ENCODE data around the gene NRG3. TPM values are rescaled to one million over a fixed set of nuclear protein-coding genes. Genes with fewer than 3 reads are reported as not detected.

NRG3 gene
- total RNA-seq, 1 experiment from 2014 or later = not detected

DNA sequence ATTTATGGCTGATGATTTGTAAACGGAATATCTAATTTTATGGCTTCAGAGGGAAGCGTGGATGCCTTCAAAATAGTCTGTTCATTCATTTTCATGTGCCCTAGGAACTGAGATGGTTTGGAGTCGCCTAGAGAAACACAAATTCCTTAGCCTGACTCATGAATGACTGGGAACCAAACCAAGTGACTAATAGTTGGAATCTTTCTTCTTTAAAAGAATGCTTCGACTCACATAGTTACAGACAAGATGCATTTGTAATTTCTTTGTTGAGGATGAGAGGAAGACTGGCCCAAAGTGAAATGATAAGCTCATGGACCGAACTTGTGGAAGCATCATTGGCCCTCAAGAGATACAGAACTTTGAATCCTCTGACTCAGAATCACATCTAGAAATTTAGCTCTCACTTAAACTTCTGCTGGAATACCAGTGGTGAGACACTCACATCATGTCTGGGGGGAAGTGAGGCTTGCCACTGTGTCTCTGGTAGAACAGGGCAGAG is 1107.2 kb downstream of the NRG3 start:
- ChIA-PET POLR2A (no interaction called here), RAD21 (ENCODE audit: low non-redundant PET in 1 of 2, low total read pairs in 2 of 2, uncharacterized antibody in 2 of 2, unreplicated experiment in 2 of 2) (no interaction called here), CTCF (no interaction called here)
- no peaks in the 10 kb centered on the region for H3K4me1 ChIP-seq (ENCODE audit: control insufficient read depth in 1 of 2, insufficient read depth in 2 of 2, low read length in 2 of 2)
- no peak overlapping the region for H3K27ac ChIP-seq (ENCODE audit: low read depth, low read length)
- H3K9me3 ChIP-seq (ENCODE audit: control insufficient read depth in 1 of 2, insufficient read depth in 1 of 2, low read depth in 1 of 2, low read length in 2 of 2) = peaks cover 10 to 23% of the 10 kb centered on the region in 2 experiments; a peak in 2 of 4 replicates
- no peak overlapping the region for H2AFZ ChIP-seq (ENCODE audit: low read depth, low read length, poor library complexity, severe bottlenecking)
- H4K20me1 ChIP-seq (ENCODE audit: insufficient read depth) = no peaks in the 10 kb centered on the region
- no TSS peak for BruUV-seq (replicated peaks)
- no peak overlapping the region for H3K9ac ChIP-seq (ENCODE audit: low read length)
- intact Hi-C loops (cut with micrococcal nuclease) = no loop called here
- DNase-seq (ENCODE audit: low read depth, low spot score) (no peak), ATAC-seq (no peak)
- H3K79me2 ChIP-seq (ENCODE audit: insufficient read depth, low read length) = no peaks in the 10 kb centered on the region
- TF ChIP-seq EZH2 (IDR thresholded peaks at IDR 0.05) (no peak), ZNF274 (IDR thresholded peaks at IDR 0.05; ENCODE audit: low read depth, low read length) (no peak), EGR1 (IDR thresholded peaks at IDR 0.05; ENCODE audit: low read depth) (no peak), SRF (IDR thresholded peaks at IDR 0.05; ENCODE audit: low read depth) (no peak), RAD21 (IDR thresholded peaks at IDR 0.05; ENCODE audit: low read depth) (no peak), CBX3 (IDR thresholded peaks at IDR 0.05; ENCODE audit: low read depth) (no peak), JUND (IDR thresholded peaks at IDR 0.05) (no peak), ZFX (IDR thresholded peaks at IDR 0.05) (no peak)
- TF ChIP-seq, protein P1, sequence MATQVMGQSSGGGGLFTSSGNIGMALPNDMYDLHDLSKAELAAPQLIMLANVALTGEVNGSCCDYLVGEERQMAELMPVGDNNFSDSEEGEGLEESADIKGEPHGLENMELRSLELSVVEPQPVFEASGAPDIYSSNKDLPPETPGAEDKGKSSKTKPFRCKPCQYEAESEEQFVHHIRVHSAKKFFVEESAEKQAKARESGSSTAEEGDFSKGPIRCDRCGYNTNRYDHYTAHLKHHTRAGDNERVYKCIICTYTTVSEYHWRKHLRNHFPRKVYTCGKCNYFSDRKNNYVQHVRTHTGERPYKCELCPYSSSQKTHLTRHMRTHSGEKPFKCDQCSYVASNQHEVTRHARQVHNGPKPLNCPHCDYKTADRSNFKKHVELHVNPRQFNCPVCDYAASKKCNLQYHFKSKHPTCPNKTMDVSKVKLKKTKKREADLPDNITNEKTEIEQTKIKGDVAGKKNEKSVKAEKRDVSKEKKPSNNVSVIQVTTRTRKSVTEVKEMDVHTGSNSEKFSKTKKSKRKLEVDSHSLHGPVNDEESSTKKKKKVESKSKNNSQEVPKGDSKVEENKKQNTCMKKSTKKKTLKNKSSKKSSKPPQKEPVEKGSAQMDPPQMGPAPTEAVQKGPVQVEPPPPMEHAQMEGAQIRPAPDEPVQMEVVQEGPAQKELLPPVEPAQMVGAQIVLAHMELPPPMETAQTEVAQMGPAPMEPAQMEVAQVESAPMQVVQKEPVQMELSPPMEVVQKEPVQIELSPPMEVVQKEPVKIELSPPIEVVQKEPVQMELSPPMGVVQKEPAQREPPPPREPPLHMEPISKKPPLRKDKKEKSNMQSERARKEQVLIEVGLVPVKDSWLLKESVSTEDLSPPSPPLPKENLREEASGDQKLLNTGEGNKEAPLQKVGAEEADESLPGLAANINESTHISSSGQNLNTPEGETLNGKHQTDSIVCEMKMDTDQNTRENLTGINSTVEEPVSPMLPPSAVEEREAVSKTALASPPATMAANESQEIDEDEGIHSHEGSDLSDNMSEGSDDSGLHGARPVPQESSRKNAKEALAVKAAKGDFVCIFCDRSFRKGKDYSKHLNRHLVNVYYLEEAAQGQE (IDR thresholded peaks at IDR 0.05; ENCODE audit: low read depth) = no peak
- TF ChIP-seq, protein P2, sequence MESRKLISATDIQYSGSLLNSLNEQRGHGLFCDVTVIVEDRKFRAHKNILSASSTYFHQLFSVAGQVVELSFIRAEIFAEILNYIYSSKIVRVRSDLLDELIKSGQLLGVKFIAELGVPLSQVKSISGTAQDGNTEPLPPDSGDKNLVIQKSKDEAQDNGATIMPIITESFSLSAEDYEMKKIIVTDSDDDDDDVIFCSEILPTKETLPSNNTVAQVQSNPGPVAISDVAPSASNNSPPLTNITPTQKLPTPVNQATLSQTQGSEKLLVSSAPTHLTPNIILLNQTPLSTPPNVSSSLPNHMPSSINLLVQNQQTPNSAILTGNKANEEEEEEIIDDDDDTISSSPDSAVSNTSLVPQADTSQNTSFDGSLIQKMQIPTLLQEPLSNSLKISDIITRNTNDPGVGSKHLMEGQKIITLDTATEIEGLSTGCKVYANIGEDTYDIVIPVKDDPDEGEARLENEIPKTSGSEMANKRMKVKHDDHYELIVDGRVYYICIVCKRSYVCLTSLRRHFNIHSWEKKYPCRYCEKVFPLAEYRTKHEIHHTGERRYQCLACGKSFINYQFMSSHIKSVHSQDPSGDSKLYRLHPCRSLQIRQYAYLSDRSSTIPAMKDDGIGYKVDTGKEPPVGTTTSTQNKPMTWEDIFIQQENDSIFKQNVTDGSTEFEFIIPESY (IDR thresholded peaks at IDR 0.05; ENCODE audit: extremely low read depth, insufficient replicate concordance, low read length) = no peak
- no peaks in the 10 kb centered on the region for H3K27me3 ChIP-seq (ENCODE audit: insufficient read depth, low read length)
- H3K36me3 ChIP-seq (ENCODE audit: control insufficient read depth in 1 of 2, insufficient read depth in 2 of 2, low read length in 2 of 2) = no peaks in the 10 kb centered on the region
- H3K9me2 ChIP-seq (ENCODE audit: insufficient read depth) = no peaks in the 10 kb centered on the region
- H3K4me3 ChIP-seq (replicated peaks in 1 of 2; ENCODE audit: low read depth in 1 of 2, low read length in 2 of 2) = no peak overlapping the region
- no peak overlapping the region for H3K4me2 ChIP-seq (ENCODE audit: low read length)
